PC-3 (cell line): ENCODE results near the gene SPIRE2. TPM values are rescaled to one million over a fixed set of nuclear protein-coding genes. Genes with fewer than 3 reads are reported as not detected.

Source experiments
- ATAC-seq: fragments of 200-7000 bp; cut with Tn5 transposase; 2 replicates; pipeline ENCODE4 v1.9.1; 2020; ENCODE audit warnings: mild to moderate bottlenecking, moderate library complexity
- BruUV-seq: library from RNA; stranded (reverse); fragments of 400-500 nt; replicated peaks from 2 replicates; lab custom pipeline; 2021; lab: Mats Ljungman, UMichigan
- CTCF ChIA-PET: fragments of 300-600 bp; sonication (Branson Sonifier 250); formaldehyde crosslinking; loops from one replicate; lab custom pipeline; 2022; ENCODE audit warnings: antibody characterized with exemption; lab: Charles Lee
- POLR2A ChIA-PET: fragments of 300-600 bp; sonication (Branson Sonifier 250); formaldehyde crosslinking; loops from one replicate; lab custom pipeline; 2022; ENCODE audit warnings: antibody characterized with exemption; ENCODE audit not compliant: unreplicated experiment; lab: Charles Lee
- DNase-seq: peaks from one replicate; pipeline ENCODE4 v3.0.0-alpha.2; 2015
- H2AFZ ChIP-seq: fragments of 300-600 bp; sonication (generic); 2 replicates; pipeline ENCODE4 v1.6.0; 2016; ENCODE audit warnings: antibody characterized with exemption, low read length
- H3F3A ChIP-seq: fragments of 300-600 bp; sonication (generic); one replicate; pipeline ENCODE4 v1.6.0; 2017; ENCODE audit warnings: antibody characterized with exemption, low read length, control low read depth, mild to moderate bottlenecking; ENCODE audit not compliant: unreplicated experiment
- H3K27ac ChIP-seq: fragments of 300-600 bp; sonication (generic); 2 replicates; pipeline ENCODE4 v1.5.1; 2016; ENCODE audit warnings: mild to moderate bottlenecking, low read length
- H3K27me3 ChIP-seq: fragments of 300-600 bp; sonication (generic); 2 replicates; pipeline ENCODE4 v1.6.1; 2016; ENCODE audit warnings: low read length, mixed read lengths
- H3K36me3 ChIP-seq: fragments of 300-600 bp; sonication (generic); 2 replicates; pipeline ENCODE4 v1.6.1; 2016; ENCODE audit warnings: low read depth, mixed run types, low read length, mixed read lengths
- H3K4me1 ChIP-seq: fragments of 300-600 bp; sonication (generic); 2 replicates; pipeline ENCODE4 v1.5.1; 2016; ENCODE audit warnings: low read length; ENCODE audit not compliant: insufficient read depth
- H3K4me2 ChIP-seq: fragments of 300-600 bp; sonication (generic); 2 replicates; pipeline ENCODE4 v1.6.0; 2016; ENCODE audit warnings: low read length
- H3K4me3 ChIP-seq: fragments of 300-600 bp; sonication (generic); 2 replicates; pipeline ENCODE4 v1.5.1; 2016; ENCODE audit warnings: mild to moderate bottlenecking, low read length, mixed read lengths
- H3K79me2 ChIP-seq: fragments of 300-600 bp; sonication (generic); 2 replicates; pipeline ENCODE4 v1.6.1; 2017; ENCODE audit warnings: low read length, mixed read lengths
- H3K9ac ChIP-seq: fragments of 300-600 bp; sonication (generic); 2 replicates; pipeline ENCODE4 v1.6.0; 2016; ENCODE audit warnings: mild to moderate bottlenecking, low read length
- H3K9me2 ChIP-seq: fragments of 300-600 bp; sonication (generic); replicated peaks from 2 replicates; pipeline ENCODE4 v1.6.1; 2016; ENCODE audit warnings: mixed run types, low read length, mixed read lengths
- H3K9me3 ChIP-seq: fragments of 300-600 bp; sonication (generic); 2 replicates; pipeline ENCODE4 v1.6.1; 2016; ENCODE audit warnings: low read length, mixed read lengths
- H4K20me1 ChIP-seq: fragments of 300-600 bp; sonication (generic); 2 replicates; pipeline ENCODE4 v1.6.1; 2016; ENCODE audit warnings: low read length, mixed read lengths
- CTCF ChIP-seq: fragments of 300-600 bp; sonication (generic); conservative IDR thresholded peaks from 2 replicates; pipeline ENCODE4 v1.5.1; 2017; ENCODE audit warnings: antibody characterized with exemption, low read depth, mild to moderate bottlenecking, low read length
- EZH2 ChIP-seq: fragments of 300-600 bp; sonication (generic); IDR thresholded peaks from one replicate; pipeline ENCODE4 v1.6.1; 2017; ENCODE audit warnings: antibody characterized with exemption, mild to moderate bottlenecking, low read length; ENCODE audit not compliant: unreplicated experiment
- EZH2phosphoT487 ChIP-seq: fragments of 300-600 bp; sonication (generic); IDR thresholded peaks from 2 replicates; pipeline ENCODE4 v1.6.1; 2018; ENCODE audit warnings: mild to moderate bottlenecking, antibody characterized with exemption, low read length, borderline replicate concordance
- intact Hi-C: fragments of 100-400 bp; cut with micrococcal nuclease; formaldehyde crosslinking; loops from 2 replicates; pipeline ENCODE4 v1.9.0; 2023
- total RNA-seq: library from RNA; depleted of rRNA; stranded (reverse); fragments of >200 nt; gene quantifications from 2 replicates; pipeline ENCODE4 v1.2.3, GENCODE V29; 2014

SPIRE2 gene
- total RNA-seq, 1 experiment from 2014 or later = 13.2 TPM

DNA sequence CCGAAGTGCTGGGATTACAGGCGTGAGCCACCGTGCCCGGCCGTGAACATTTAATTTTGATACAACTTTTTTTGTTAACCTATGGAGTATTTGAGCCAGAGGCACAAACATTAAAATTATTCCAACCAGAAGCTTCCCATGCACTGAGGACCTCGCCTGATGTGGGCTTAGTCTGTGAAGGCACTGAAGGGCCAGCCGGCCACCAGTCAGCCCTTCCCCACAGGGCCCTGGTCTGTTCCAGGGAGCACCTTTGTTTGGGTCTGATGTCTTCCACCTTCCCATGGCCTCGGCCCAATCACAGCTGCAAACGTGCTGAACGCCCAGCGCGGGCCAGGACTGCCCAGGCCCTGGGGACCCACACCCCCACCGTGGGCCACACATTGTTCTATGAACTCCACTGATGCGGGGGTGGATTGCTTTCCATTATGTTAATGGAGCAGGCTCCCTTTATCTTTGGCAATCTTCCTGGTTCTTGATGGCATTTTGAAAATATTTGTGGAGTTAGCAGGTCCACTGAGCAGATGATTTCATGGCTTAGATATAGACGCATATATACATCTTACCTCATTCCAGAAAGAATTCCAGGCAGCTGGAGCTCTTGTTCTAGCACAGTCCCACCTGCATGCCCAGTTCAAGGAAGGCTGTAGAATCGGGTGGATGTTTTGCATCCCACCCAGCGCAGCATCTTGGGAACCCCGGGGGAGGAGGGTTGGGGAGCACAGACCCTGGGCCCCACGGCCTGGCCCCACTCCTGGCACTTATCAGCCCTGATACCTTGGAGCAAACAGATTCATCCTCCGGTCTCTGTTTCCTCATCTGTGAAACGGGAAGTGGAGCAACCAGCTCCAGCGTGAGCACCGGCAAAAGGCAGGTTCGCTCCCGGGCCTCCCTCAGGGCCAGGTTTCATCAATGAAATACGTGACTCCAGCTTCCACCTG is 14.5 kb downstream of the SPIRE2 start:
- no peak for TF ChIP-seq CTCF
- TF ChIP-seq EZH2 = no peak
- TF ChIP-seq EZH2phosphoT487 = no peak
- CTCF ChIA-PET = no interaction called here
- Histone ChIP-seq H3K9me2 (no peaks in the 10 kb centered on the region), H3K9ac (no peak overlapping the region), H2AFZ (no peak overlapping the region), H3K4me2 (no peak overlapping the region), H3K4me3 (no peak overlapping the region), H4K20me1 (no peaks in the 10 kb centered on the region), H3K4me1 (peaks cover 23% of the 10 kb centered on the region), H3K27me3 (no peaks in the 10 kb centered on the region), H3K79me2 (no peaks in the 10 kb centered on the region), H3K36me3 (no peaks in the 10 kb centered on the region), H3F3A (no peaks in the 10 kb centered on the region), H3K27ac (no peak overlapping the region), H3K9me3 (no peaks in the 10 kb centered on the region)
- POLR2A ChIA-PET = no interaction called here
- DNase-seq (peak; percentile 63), ATAC-seq (peak; percentile 64)
- no TSS peak for BruUV-seq
- intact Hi-C loops = no loop called here

DNA sequence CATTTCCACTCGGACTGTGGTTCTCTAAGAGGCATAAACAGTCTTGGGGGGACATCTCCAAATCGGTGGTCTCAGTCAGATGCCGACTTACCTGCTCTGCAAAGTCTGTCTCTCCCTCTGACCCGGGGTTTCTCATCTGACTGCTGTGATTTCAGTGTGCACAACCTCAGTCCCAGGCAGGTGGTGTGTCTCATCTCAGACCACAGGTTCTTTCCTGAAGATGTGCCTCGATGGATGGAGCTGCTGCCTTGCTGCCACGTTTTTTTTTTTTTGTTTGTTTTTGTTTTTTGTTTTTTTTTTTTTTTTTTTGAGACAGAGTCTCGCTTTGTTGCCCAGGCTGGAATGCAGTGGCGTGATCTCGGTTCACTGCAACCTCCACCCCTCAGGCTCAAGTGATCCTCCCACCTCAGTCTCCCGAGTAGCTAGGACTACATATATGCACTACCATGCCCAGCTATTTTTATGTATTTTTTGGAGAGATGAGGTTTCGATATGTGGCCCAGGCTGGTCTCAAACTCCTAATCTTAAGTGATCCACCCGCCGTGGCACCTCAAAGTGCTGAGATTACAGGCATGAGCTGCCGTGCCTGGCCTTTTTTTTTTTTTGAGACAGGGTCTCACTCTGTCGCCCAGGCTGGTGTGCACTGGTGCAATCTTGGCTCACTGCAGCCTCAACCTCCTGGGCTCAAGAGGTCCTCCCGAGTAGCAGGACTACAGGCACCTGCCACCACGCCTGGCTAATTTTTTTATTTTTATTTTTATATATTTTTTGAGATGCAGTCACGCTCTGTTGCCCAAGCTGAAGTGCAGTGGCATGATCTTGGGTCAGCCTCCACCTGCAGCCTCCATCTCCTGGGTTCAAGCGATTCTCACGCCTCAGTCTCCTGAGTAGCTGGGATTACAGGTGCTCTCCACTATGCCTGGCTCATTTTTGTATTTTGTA is 15.4 kb downstream of the SPIRE2 start:
- no peak for TF ChIP-seq EZH2phosphoT487
- no peak for TF ChIP-seq EZH2
- TF ChIP-seq CTCF = no peak
- Histone ChIP-seq H3K36me3 (no peaks in the 10 kb centered on the region), H3K9me2 (no peaks in the 10 kb centered on the region), H3F3A (no peaks in the 10 kb centered on the region), H3K9ac (no peak overlapping the region), H3K27ac (no peak overlapping the region), H3K79me2 (no peaks in the 10 kb centered on the region), H3K4me1 (peaks cover 14% of the 10 kb centered on the region; the same call in 1 of the 2 replicates), H4K20me1 (no peaks in the 10 kb centered on the region), H3K27me3 (no peaks in the 10 kb centered on the region), H3K9me3 (no peaks in the 10 kb centered on the region), H3K4me2 (no peak overlapping the region), H2AFZ (no peak overlapping the region), H3K4me3 (no peak overlapping the region)
- BruUV-seq = no TSS peak
- ATAC-seq = no peak
- CTCF ChIA-PET = no interaction called here
- POLR2A ChIA-PET = no interaction called here
- intact Hi-C loops = no loop called here
- DNase-seq = no peak
